Esophagus muscularis mucosa (tissue), 4 donors: ENCODE data around the gene MAST4. TPM values are rescaled to one million over a fixed set of nuclear protein-coding genes. Genes with fewer than 3 reads are reported as not detected.

Experiments used
- DNase-seq: peaks from one replicate; pipeline ENCODE4 v3.0.0-alpha.2; 2017; ENCODE audit errors: extremely low spot score
- H3K27ac ChIP-seq, 4 donors: fragments of 200-600 bp; sonication (generic); replicated peaks in 1 of 4; 1 replicate in 3 of 4; 2 replicates in 1 of 4; pipeline ENCODE4 v1.5.1; 2016 to 2019; ENCODE audit warnings: mild to moderate bottlenecking in 1 of 4
- H3K27me3 ChIP-seq, 4 donors: fragments of 200-600 bp; sonication (generic); one replicate each; pipeline versions ENCODE4 v1.5.1 to v1.6.0; 2016 to 2019
- H3K36me3 ChIP-seq, 4 donors: fragments of 200-600 bp; sonication (generic); one replicate each; pipeline ENCODE4 v1.5.1; 2016 to 2019
- H3K4me1 ChIP-seq, 4 donors: fragments of 200-600 bp; sonication (generic); one replicate each; pipeline ENCODE4 v1.5.1; 2016 to 2019
- H3K4me3 ChIP-seq, 4 donors: fragments of 200-600 bp; sonication (generic); 1 replicate in 2 of 4; 2 replicates in 2 of 4; pipeline ENCODE4 v1.5.1; 2016 to 2019; ENCODE audit warnings: mild to moderate bottlenecking in 4 of 4, moderate library complexity in 1 of 4
- H3K9me3 ChIP-seq, 4 donors: fragments of 200-600 bp; sonication (generic); 1 replicate in 3 of 4; 2 replicates in 1 of 4; pipeline ENCODE4 v1.5.1; 2016 to 2019
- CTCF ChIP-seq, 3 experiments: fragments of 200-600 bp in 2 of 3; fragments of 450-650 bp in 1 of 3; sonication (generic) in 2 of 3; IDR thresholded peaks; one replicate each; pipeline ENCODE4 v1.5.1; 2017 to 2019; ENCODE audit warnings: antibody characterized with exemption in 3 of 3, mild to moderate bottlenecking in 2 of 3, moderate library complexity in 1 of 3
- EP300 ChIP-seq: sonication (generic); formaldehyde crosslinking; IDR thresholded peaks from one replicate; pipeline ENCODE4 v1.6.1; 2017; ENCODE audit warnings: antibody characterized with exemption
- POLR2A ChIP-seq: fragments of 450-650 bp; IDR thresholded peaks from one replicate; pipeline ENCODE4 v1.6.1; 2017; ENCODE audit warnings: antibody characterized with exemption, moderate library complexity, mild to moderate bottlenecking, low read depth
- POLR2AphosphoS5 ChIP-seq, 2 donors: sonication (generic); formaldehyde crosslinking; IDR thresholded peaks; one replicate each; pipeline ENCODE4 v1.6.1; 2017; ENCODE audit warnings: antibody characterized with exemption in 2 of 2
- WGBS: methylation state at CpG from one replicate; pipeline ENCODE4 v1.1.5; 2018; 5-methylcytosine and 5-hydroxymethylcytosine counted together
- intact Hi-C: fragments of 100-400 bp; cut with DNase I; formaldehyde crosslinking; loops from one replicate; pipeline ENCODE4 v1.15.1; 2023
- total RNA-seq, 4 donors: library from RNA; depleted of rRNA; stranded (reverse); fragments of >200 nt; gene quantifications; one replicate each; pipeline versions ENCODE4 v1.1.0 to v1.2.1, GENCODE V29; 2016

Gene MAST4
- total RNA-seq, 4 donors from 2014 or later: 26.2 to 39.7 (median 35.8) TPM

GRCh38 chr5:66810848-66811261 is 214.7 kb downstream of the MAST4 start:
- TF ChIP-seq POLR2A (no peak), POLR2AphosphoS5 (IDR thresholded peaks at IDR 0.05) (no peak), EP300 (no peak), CTCF (IDR thresholded peaks at IDR 0.05) (no peak)
- Histone ChIP-seq H3K27me3 (peaks cover 0 to 4% (median 0%) of the 10 kb centered on the region in 4 donors), H3K4me1 (no peaks in the 10 kb centered on the region), H3K36me3 (no peaks in the 10 kb centered on the region), H3K9me3 (no peaks in the 10 kb centered on the region), H3K4me3 (no peak overlapping the region), H3K27ac (no peak overlapping the region)
- WGBS: 71% methylated on average over 5 of the region's 6 CpGs
- intact Hi-C loops: loop anchor here (5.0 to 10.0 kb wide), 3 partner anchors 174 to 396 kb away; no protein-coding TSS in a partner anchor
- DNase-seq: no peak

- no peaks in the 10 kb centered on the region for H3K9me3 ChIP-seq
- no peak overlapping the region for H3K4me3 ChIP-seq
- H3K27me3 ChIP-seq: no peaks in the 10 kb centered on the region
- H3K4me1 ChIP-seq: no peaks in the 10 kb centered on the region
- DNase-seq: no peak
- intact Hi-C loops: loop anchor here (5.0 to 10.0 kb wide), 3 partner anchors 173 to 395 kb away; no protein-coding TSS in a partner anchor
- H3K36me3 ChIP-seq: no peaks in the 10 kb centered on the region
- H3K27ac ChIP-seq: no peak overlapping the region
- TF ChIP-seq CTCF (IDR thresholded peaks at IDR 0.05) (no peak), POLR2A (no peak), POLR2AphosphoS5 (IDR thresholded peaks at IDR 0.05) (no peak), EP300 (no peak)
- WGBS: 90% methylated on average over 8 of the region's 8 CpGs
Measured at GRCh38 chr5:66812291-66812690, 216.1 kb downstream of the MAST4 start.

GRCh38 chr5:66813306-66813705 is 217.1 kb downstream of the MAST4 start:
- no peak for DNase-seq
- intact Hi-C loops: loop anchor here (5.0 to 10.0 kb wide), 3 partner anchors 171 to 394 kb away; no protein-coding TSS in a partner anchor
- Histone ChIP-seq H3K4me1 (no peaks in the 10 kb centered on the region), H3K27ac (no peak overlapping the region), H3K4me3 (no peak overlapping the region), H3K27me3 (no peaks in the 10 kb centered on the region), H3K9me3 (no peaks in the 10 kb centered on the region), H3K36me3 (no peaks in the 10 kb centered on the region)
- WGBS: 84% methylated on average over 1 of the region's 1 CpG
- TF ChIP-seq EP300: no peak
- no peak for TF ChIP-seq POLR2AphosphoS5 (IDR thresholded peaks at IDR 0.05)
- TF ChIP-seq POLR2A: no peak
- no peak for TF ChIP-seq CTCF (IDR thresholded peaks at IDR 0.05)

GRCh38 chr5:66814146-66814991 is 218.2 kb downstream of the MAST4 start:
- Histone ChIP-seq H3K4me1 (peaks cover 0 to 6% (median 0%) of the 10 kb centered on the region in 4 donors), H3K36me3 (no peaks in the 10 kb centered on the region), H3K4me3 (no peak overlapping the region), H3K27ac (no peak overlapping the region), H3K27me3 (no peaks in the 10 kb centered on the region), H3K9me3 (no peaks in the 10 kb centered on the region)
- TF ChIP-seq CTCF (IDR thresholded peaks at IDR 0.05): peak; percentile 58 to 76 (median 71)
- no peak for TF ChIP-seq POLR2AphosphoS5 (IDR thresholded peaks at IDR 0.05)
- WGBS: 39% methylated on average over 6 of the region's 6 CpGs
- intact Hi-C loops: loop anchor here (5.0 to 10.0 kb wide), 3 partner anchors 170 to 393 kb away; no protein-coding TSS in a partner anchor
- no peak for DNase-seq
